Activated CD8-positive, alpha-beta memory T cell treated with anti-CD3 and anti-CD28 coated beads, Interleukin-2, amount 10 ng/mL, durations not matched to agents 7 days and 5 days (primary cell): ENCODE measurements around the gene PODXL. TPM values are rescaled to one million over a fixed set of nuclear protein-coding genes. Genes with fewer than 3 reads are reported as not detected.

Source experiments
- ATAC-seq: fragments of 150-1000 bp; cut with Tn5 transposase; one replicate; pipeline ENCODE4 v1.10.0; 2021; ENCODE audit warnings: moderate library complexity
- CTCF ChIA-PET: fragments of 350-600 bp; sonication (Branson Sonifier 250); formaldehyde crosslinking; loops from one replicate; lab custom pipeline; 2021; ENCODE audit warnings: antibody characterized with exemption; lab: Charles Lee
- DNase-seq: peaks from one replicate; pipeline ENCODE4 v3.0.0-alpha.2; 2020
- H3K27ac Mint-ChIP-seq: one replicate; pipeline ENCODE4 v1.8.0; 2021; ENCODE audit warnings: mild to moderate bottlenecking, mixed read lengths
- H3K27me3 Mint-ChIP-seq: one replicate; pipeline ENCODE4 v1.8.0; 2021; ENCODE audit warnings: mixed read lengths
- H3K36me3 Mint-ChIP-seq: one replicate; pipeline ENCODE4 v1.8.0; 2021; ENCODE audit warnings: mild to moderate bottlenecking, mixed read lengths
- H3K4me1 Mint-ChIP-seq: one replicate; pipeline ENCODE4 v1.8.0; 2021; ENCODE audit warnings: mixed read lengths
- H3K4me3 Mint-ChIP-seq: one replicate; pipeline ENCODE4 v1.8.0; 2021; ENCODE audit warnings: mild to moderate bottlenecking, moderate library complexity, mixed read lengths
- H3K9me3 Mint-ChIP-seq: one replicate; pipeline ENCODE4 v1.8.0; 2022; ENCODE audit warnings: low read depth, mixed read lengths
- total RNA-seq, 2 experiments: library from RNA; stranded (reverse); gene quantifications; one replicate each; pipeline ENCODE4 v1.2.3, GENCODE V29; 2021

The PODXL gene
- total RNA-seq, 2 experiments from 2014 or later: 2.3 to 3.2 TPM

GRCh38 chr7:131586259-131586658 is 29.8 kb upstream of the PODXL start:
- Mint-ChIP-seq H3K4me3 (no peak overlapping the region), H3K9me3 (no peaks in the 10 kb centered on the region), H3K36me3 (no peaks in the 10 kb centered on the region), H3K27ac (no peak overlapping the region), H3K27me3 (peaks cover 3% of the 10 kb centered on the region), H3K4me1 (no peaks in the 10 kb centered on the region)
- DNase-seq: no peak
- ATAC-seq: no peak
- CTCF ChIA-PET: no interaction called here

- CTCF ChIA-PET: no interaction called here
These were observed 27.0 kb upstream of the PODXL start for GRCh38 chr7:131583430-131583829.

GRCh38 chr7:131581241-131582051 is 25.0 kb upstream of the PODXL start:
- Mint-ChIP-seq H3K4me1 (no peaks in the 10 kb centered on the region), H3K27ac (no peak overlapping the region), H3K4me3 (no peak overlapping the region), H3K9me3 (no peaks in the 10 kb centered on the region), H3K36me3 (no peaks in the 10 kb centered on the region), H3K27me3 (peaks cover 6% of the 10 kb centered on the region)
- ATAC-seq: no peak
- CTCF ChIA-PET: no interaction called here
- DNase-seq: no peak

More at GRCh38 chr7:131583430-131583829, 27.0 kb upstream of the PODXL start:
- Mint-ChIP-seq H3K27ac (no peak overlapping the region), H3K36me3 (no peaks in the 10 kb centered on the region), H3K9me3 (no peaks in the 10 kb centered on the region), H3K4me3 (no peak overlapping the region), H3K27me3 (peaks cover 6% of the 10 kb centered on the region), H3K4me1 (no peaks in the 10 kb centered on the region)
- no peak for DNase-seq
- ATAC-seq: no peak

DNA sequence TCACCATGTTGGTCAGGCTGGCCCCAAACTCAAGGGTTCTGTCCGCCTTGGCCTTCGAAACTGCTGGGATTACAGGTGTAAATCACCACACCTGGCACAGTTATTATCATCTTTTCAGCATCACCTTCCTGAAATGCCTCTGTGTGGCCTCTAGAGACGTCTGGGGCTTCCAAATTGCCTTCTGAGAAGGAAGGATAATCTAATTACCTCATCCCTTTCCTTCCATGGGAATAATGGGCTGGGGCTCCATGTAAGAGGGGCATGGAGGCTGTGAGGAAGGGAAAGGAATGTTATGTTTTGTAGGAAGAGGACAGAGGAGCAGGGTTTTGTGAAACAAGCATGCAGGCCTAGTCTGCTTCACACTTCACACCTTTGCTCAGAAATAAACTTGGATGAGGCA is 22.2 kb upstream of the PODXL start:
- Mint-ChIP-seq H3K36me3 (no peaks in the 10 kb centered on the region), H3K4me1 (no peaks in the 10 kb centered on the region), H3K27me3 (peaks cover 6% of the 10 kb centered on the region), H3K4me3 (no peak overlapping the region), H3K27ac (no peak overlapping the region), H3K9me3 (no peaks in the 10 kb centered on the region)
- no peak for ATAC-seq
- CTCF ChIA-PET: no interaction called here
- no peak for DNase-seq

DNA sequence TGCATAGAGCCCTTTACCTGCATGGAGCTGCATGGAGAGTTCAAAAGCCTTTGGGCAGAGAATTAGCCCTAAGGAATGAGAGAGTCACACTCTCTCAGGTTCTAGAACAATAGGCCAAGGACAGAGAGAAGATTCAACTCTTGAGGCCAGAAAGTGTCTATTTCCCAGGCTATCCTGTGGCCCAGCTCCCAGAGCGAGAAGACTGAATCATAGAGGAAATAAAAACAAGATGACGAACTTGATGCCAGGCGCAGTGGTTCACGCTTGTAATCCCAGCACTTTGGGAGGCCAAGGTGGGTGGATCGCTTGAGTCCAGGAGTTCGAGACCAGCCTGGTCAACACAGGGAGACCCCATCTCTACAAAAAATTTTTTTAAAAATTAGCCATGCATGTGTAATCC is 18.3 kb upstream of the PODXL start:
- no peak for DNase-seq
- no peak for ATAC-seq
- Mint-ChIP-seq H3K9me3 (no peaks in the 10 kb centered on the region), H3K27me3 (peaks cover 8% of the 10 kb centered on the region), H3K36me3 (no peaks in the 10 kb centered on the region), H3K27ac (no peak overlapping the region), H3K4me1 (no peaks in the 10 kb centered on the region), H3K4me3 (no peak overlapping the region)
- CTCF ChIA-PET: no interaction called here

DNA sequence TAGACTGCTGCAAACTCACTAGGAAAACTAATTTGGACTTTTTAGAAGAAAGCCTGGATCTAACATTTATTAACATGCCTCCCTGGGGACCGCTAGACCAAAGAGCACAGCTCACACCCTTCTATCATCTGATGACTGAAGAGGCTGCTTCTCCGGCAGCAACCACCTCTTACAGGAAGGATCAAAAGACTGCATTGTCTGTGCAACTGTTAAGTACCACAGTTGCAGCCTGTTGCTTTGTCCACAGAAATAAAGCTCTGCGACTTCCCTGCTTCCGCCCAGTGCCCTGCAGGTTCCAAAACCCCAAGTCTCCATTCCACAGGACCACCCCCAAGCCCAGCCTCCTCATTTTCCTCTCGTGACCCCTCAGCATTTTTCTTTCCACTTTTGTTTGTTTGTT is 14.0 kb upstream of the PODXL start:
- CTCF ChIA-PET: no interaction called here
- H3K27ac Mint-ChIP-seq: no peak overlapping the region
- no peaks in the 10 kb centered on the region for H3K9me3 Mint-ChIP-seq
- peaks cover 8% of the 10 kb centered on the region for H3K27me3 Mint-ChIP-seq
- ATAC-seq (no peak), DNase-seq (no peak)
- no peaks in the 10 kb centered on the region for H3K4me1 Mint-ChIP-seq
- H3K36me3 Mint-ChIP-seq: no peaks in the 10 kb centered on the region
- no peak overlapping the region for H3K4me3 Mint-ChIP-seq

GRCh38 chr7:131568970-131569369 is 12.5 kb upstream of the PODXL start:
- Mint-ChIP-seq H3K27ac (no peak overlapping the region), H3K27me3 (peaks cover 8% of the 10 kb centered on the region), H3K4me1 (no peaks in the 10 kb centered on the region), H3K4me3 (no peak overlapping the region), H3K36me3 (no peaks in the 10 kb centered on the region), H3K9me3 (no peaks in the 10 kb centered on the region)
- no peak for DNase-seq
- ATAC-seq: no peak
- CTCF ChIA-PET: no interaction called here

- Mint-ChIP-seq H3K27ac (no peak overlapping the region), H3K4me3 (no peak overlapping the region), H3K27me3 (peaks cover 8% of the 10 kb centered on the region), H3K9me3 (no peaks in the 10 kb centered on the region), H3K36me3 (no peaks in the 10 kb centered on the region), H3K4me1 (no peaks in the 10 kb centered on the region)
- no peak for ATAC-seq
- CTCF ChIA-PET: no interaction called here
- no peak for DNase-seq
These were observed 12.1 kb upstream of the PODXL start for GRCh38 chr7:131568510-131568909.

DNA sequence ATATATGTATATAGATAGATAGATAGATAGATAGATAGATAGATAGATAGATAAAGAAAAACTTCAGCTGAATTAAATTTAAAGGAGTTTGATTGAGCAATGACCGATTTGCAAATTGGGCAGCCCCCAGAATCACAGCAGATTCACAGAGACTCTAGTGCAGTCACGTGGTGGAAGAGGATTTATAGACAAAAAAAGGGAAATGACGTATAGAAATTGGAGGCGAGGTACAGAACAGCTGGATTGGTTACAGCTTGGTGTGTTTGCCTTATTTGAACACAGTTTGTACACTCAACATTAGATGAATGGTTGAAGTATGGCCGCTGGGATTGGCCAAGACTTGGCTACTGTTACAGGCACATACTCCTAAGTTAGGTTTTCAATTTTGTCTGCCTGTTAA is 8.2 kb upstream of the PODXL start:
- no peaks in the 10 kb centered on the region for H3K4me1 Mint-ChIP-seq
- no peak overlapping the region for H3K27ac Mint-ChIP-seq
- no peaks in the 10 kb centered on the region for H3K9me3 Mint-ChIP-seq
- DNase-seq (no peak), ATAC-seq (no peak)
- CTCF ChIA-PET: interaction anchor here (0.6 to 1.0 kb wide), 2 partner anchors 12 to 18 kb away, joined by 3 to 5 read pairs; no protein-coding TSS in a partner anchor
- H3K27me3 Mint-ChIP-seq: peaks cover 13% of the 10 kb centered on the region
- no peak overlapping the region for H3K4me3 Mint-ChIP-seq
- H3K36me3 Mint-ChIP-seq: no peaks in the 10 kb centered on the region

- CTCF ChIA-PET: no interaction called here
- DNase-seq: no peak
- Mint-ChIP-seq H3K9me3 (no peaks in the 10 kb centered on the region), H3K27me3 (peaks cover 14% of the 10 kb centered on the region), H3K36me3 (no peaks in the 10 kb centered on the region), H3K4me3 (no peak overlapping the region), H3K4me1 (no peaks in the 10 kb centered on the region), H3K27ac (no peak overlapping the region)
- no peak for ATAC-seq
These were observed 7.5 kb upstream of the PODXL start for GRCh38 chr7:131563918-131564317.

GRCh38 chr7:131562941-131563340 is 6.5 kb upstream of the PODXL start:
- Mint-ChIP-seq H3K27me3 (peaks cover 24% of the 10 kb centered on the region), H3K27ac (no peak overlapping the region), H3K4me1 (peaks cover 2% of the 10 kb centered on the region), H3K9me3 (no peaks in the 10 kb centered on the region), H3K4me3 (no peak overlapping the region), H3K36me3 (no peaks in the 10 kb centered on the region)
- ATAC-seq (no peak), DNase-seq (no peak)
- CTCF ChIA-PET: no interaction called here

GRCh38 chr7:131560061-131560460 is 3.6 kb upstream of the PODXL start:
- H3K4me1 Mint-ChIP-seq: peaks cover 11% of the 10 kb centered on the region
- H3K36me3 Mint-ChIP-seq: no peaks in the 10 kb centered on the region
- CTCF ChIA-PET: interaction anchor here (1.1 kb wide), 1 partner anchor 13 kb away, joined by 3 read pairs; no protein-coding TSS in a partner anchor
- peaks cover 44% of the 10 kb centered on the region for H3K27me3 Mint-ChIP-seq
- H3K27ac Mint-ChIP-seq: no peak overlapping the region
- no peaks in the 10 kb centered on the region for H3K9me3 Mint-ChIP-seq
- DNase-seq (no peak), ATAC-seq (no peak)
- H3K4me3 Mint-ChIP-seq: no peak overlapping the region

GRCh38 chr7:131557652-131558385 is 1.4 kb upstream of the PODXL start:
- no peaks in the 10 kb centered on the region for H3K36me3 Mint-ChIP-seq
- ATAC-seq (no peak), DNase-seq (no peak)
- H3K9me3 Mint-ChIP-seq: no peaks in the 10 kb centered on the region
- H3K27ac Mint-ChIP-seq: no peak overlapping the region
- H3K4me1 Mint-ChIP-seq: peaks cover 11% of the 10 kb centered on the region
- H3K4me3 Mint-ChIP-seq: no peak overlapping the region
- peaks cover 63% of the 10 kb centered on the region for H3K27me3 Mint-ChIP-seq
- CTCF ChIA-PET: interaction anchor here (1.5 to 2.9 kb wide), 2 partner anchors 11 to 97 kb away, joined by 5 to 14 read pairs; no protein-coding TSS in a partner anchor
